Endodermal cell (in vitro differentiated cells): ENCODE measurements around the gene NEIL3. TPM values are rescaled to one million over a fixed set of nuclear protein-coding genes. Genes with fewer than 3 reads are reported as not detected.

Experiments
- DNase-seq: peaks from one replicate; pipeline ENCODE4 v3.0.0-alpha.2; 2017
- H3K27ac ChIP-seq: 2 replicates; pipeline ENCODE4 v1.5.1; 2013; ENCODE audit warnings: mild to moderate bottlenecking, low read depth, low read length, moderate library complexity
- H3K27me3 ChIP-seq: 2 replicates; pipeline ENCODE4 v1.6.1; 2013; ENCODE audit warnings: mild to moderate bottlenecking, low read length, moderate library complexity; ENCODE audit not compliant: insufficient read depth, control insufficient read depth, poor library complexity, severe bottlenecking
- H3K36me3 ChIP-seq: 2 replicates; pipeline ENCODE4 v1.7.0; 2013; ENCODE audit warnings: mild to moderate bottlenecking, low read length, moderate library complexity; ENCODE audit not compliant: control insufficient read depth, insufficient read depth
- H3K4me1 ChIP-seq: one replicate; pipeline ENCODE4 v1.7.0; 2013; ENCODE audit warnings: low read length; ENCODE audit not compliant: control insufficient read depth, insufficient read depth
- H3K4me3 ChIP-seq: 2 replicates; pipeline ENCODE4 v1.5.1; 2013; ENCODE audit warnings: mild to moderate bottlenecking, low read length, moderate library complexity
- H3K9ac ChIP-seq: 2 replicates; pipeline ENCODE4 v1.6.1; 2013; ENCODE audit warnings: mild to moderate bottlenecking, low read length, moderate library complexity; ENCODE audit not compliant: poor library complexity, severe bottlenecking; ENCODE audit errors: extremely low read depth
- H3K9me3 ChIP-seq: 2 replicates; pipeline ENCODE4 v1.6.1; 2013; ENCODE audit warnings: mild to moderate bottlenecking, low read length, moderate library complexity; ENCODE audit not compliant: control insufficient read depth
- H3K27ac Mint-ChIP-seq: 2 replicates; pipeline ENCODE4 v1.8.0; 2020; ENCODE audit warnings: mixed read lengths
- H3K27me3 Mint-ChIP-seq: 2 replicates; pipeline ENCODE4 v1.8.0; 2021; ENCODE audit warnings: mild to moderate bottlenecking, mixed read lengths; ENCODE audit not compliant: insufficient read depth
- H3K36me3 Mint-ChIP-seq: 2 replicates; pipeline ENCODE4 v1.8.0; 2020; ENCODE audit warnings: low read depth, mixed read lengths
- H3K4me1 Mint-ChIP-seq: 2 replicates; pipeline ENCODE4 v1.8.0; 2020; ENCODE audit warnings: mixed read lengths
- H3K4me3 Mint-ChIP-seq: 2 replicates; pipeline ENCODE4 v1.8.0; 2020; ENCODE audit warnings: mild to moderate bottlenecking, moderate library complexity, mixed read lengths
- H3K9me3 Mint-ChIP-seq: 2 replicates; pipeline ENCODE4 v1.8.0; 2020; ENCODE audit warnings: mild to moderate bottlenecking, mixed read lengths
- WGBS, 2 experiments: methylation state at CpG; one replicate each; pipeline versions ENCODE4 v1.1.5 to v1.1.7; 2013; ENCODE audit warnings: missing lambda C conversion rate in 2 of 2, mixed read lengths in 1 of 2; ENCODE audit not compliant: insufficient coverage in 1 of 2, insufficient read length in 1 of 2; 5-methylcytosine and 5-hydroxymethylcytosine counted together
- total RNA-seq, 2 donors: library from RNA; stranded (reverse); fragmentation: NEBNext Ultra II Directional in 1 of 2; extraction: Animal tissue kit (Norgen Biotek cat#: 25700) in 1 of 2; gene quantifications; 2 replicates in 1 of 2; 3 replicates in 1 of 2; pipeline ENCODE4 v1.2.1, GENCODE V29; 2021
- TF ChIP-seq, protein P1 (sequence below): fragments of 200-600 bp; sonication (generic); conservative IDR thresholded peaks from 2 replicates; pipeline ENCODE4 v1.5.0; 2021; ENCODE audit warnings: antibody characterized with exemption, mild to moderate bottlenecking

The NEIL3 gene
- total RNA-seq, 2 donors from 2014 or later: 9.1 to 15.1 TPM

GRCh38 chr4:177297785-177298391, 11.8 kb upstream of the NEIL3 start:
- H3K36me3 ChIP-seq: no peaks in the 10 kb centered on the region
- H3K4me1 ChIP-seq: no peaks in the 10 kb centered on the region
- peaks cover 3% of the 10 kb centered on the region for H3K36me3 Mint-ChIP-seq
- peak overlapping the region; percentile 29 for H3K4me3 ChIP-seq
- no peak for DNase-seq
- H3K4me3 Mint-ChIP-seq: no peak overlapping the region
- H3K27ac Mint-ChIP-seq: no peak overlapping the region
- no peaks in the 10 kb centered on the region for H3K4me1 Mint-ChIP-seq
- H3K9ac ChIP-seq: no peak overlapping the region
- peaks cover 12% of the 10 kb centered on the region for H3K9me3 ChIP-seq
- H3K27me3 ChIP-seq: no peaks in the 10 kb centered on the region
- H3K27me3 Mint-ChIP-seq: no peaks in the 10 kb centered on the region
- TF ChIP-seq, protein P1, sequence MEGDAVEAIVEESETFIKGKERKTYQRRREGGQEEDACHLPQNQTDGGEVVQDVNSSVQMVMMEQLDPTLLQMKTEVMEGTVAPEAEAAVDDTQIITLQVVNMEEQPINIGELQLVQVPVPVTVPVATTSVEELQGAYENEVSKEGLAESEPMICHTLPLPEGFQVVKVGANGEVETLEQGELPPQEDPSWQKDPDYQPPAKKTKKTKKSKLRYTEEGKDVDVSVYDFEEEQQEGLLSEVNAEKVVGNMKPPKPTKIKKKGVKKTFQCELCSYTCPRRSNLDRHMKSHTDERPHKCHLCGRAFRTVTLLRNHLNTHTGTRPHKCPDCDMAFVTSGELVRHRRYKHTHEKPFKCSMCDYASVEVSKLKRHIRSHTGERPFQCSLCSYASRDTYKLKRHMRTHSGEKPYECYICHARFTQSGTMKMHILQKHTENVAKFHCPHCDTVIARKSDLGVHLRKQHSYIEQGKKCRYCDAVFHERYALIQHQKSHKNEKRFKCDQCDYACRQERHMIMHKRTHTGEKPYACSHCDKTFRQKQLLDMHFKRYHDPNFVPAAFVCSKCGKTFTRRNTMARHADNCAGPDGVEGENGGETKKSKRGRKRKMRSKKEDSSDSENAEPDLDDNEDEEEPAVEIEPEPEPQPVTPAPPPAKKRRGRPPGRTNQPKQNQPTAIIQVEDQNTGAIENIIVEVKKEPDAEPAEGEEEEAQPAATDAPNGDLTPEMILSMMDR: no peak
- H3K27ac ChIP-seq: no peak overlapping the region
- peaks cover 19% of the 10 kb centered on the region for H3K9me3 Mint-ChIP-seq
- 93 to 100% methylated on average over 1 to 2 of the region's 2 CpGs for WGBS, 2 experiments

DNA sequence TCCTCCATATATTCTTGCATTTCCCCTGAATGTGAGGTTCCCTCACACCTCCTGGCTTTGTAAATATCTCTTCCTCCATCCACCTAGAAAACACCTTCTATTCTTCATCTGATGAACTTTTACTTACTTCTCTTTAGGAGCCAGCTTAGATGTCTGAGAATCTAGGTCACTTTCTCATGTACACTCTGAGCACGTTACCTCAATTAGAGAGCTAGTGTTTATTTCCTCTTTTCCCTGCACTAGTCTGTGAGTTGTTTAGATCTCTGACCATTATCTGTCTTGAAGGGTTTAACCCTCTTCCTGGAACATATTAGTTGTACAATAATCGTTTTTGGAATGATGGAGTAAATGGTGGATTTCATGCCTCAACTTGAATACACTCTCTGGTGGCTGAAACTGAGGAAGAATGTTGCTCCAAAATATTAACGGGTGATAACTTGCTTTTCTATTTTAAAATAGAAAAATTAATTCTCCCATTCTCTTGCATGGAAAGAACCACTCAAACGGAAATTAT, 8.5 kb upstream of the NEIL3 start:
- Histone ChIP-seq H3K9ac (no peak overlapping the region), H3K9me3 (peaks cover 12% of the 10 kb centered on the region), H3K27ac (no peak overlapping the region), H3K4me1 (no peaks in the 10 kb centered on the region), H3K36me3 (no peaks in the 10 kb centered on the region), H3K4me3 (no peak overlapping the region), H3K27me3 (no peaks in the 10 kb centered on the region)
- DNase-seq: no peak
- H3K9me3 Mint-ChIP-seq: peaks cover 19% of the 10 kb centered on the region
- H3K4me1 Mint-ChIP-seq: no peaks in the 10 kb centered on the region
- no peaks in the 10 kb centered on the region for H3K27me3 Mint-ChIP-seq
- peaks cover 3% of the 10 kb centered on the region for H3K36me3 Mint-ChIP-seq
- H3K27ac Mint-ChIP-seq: no peak overlapping the region
- 94% methylated on average over 2 to 4 of the region's 4 CpGs for WGBS, 2 experiments
- TF ChIP-seq, protein P1: no peak
- no peak overlapping the region for H3K4me3 Mint-ChIP-seq

GRCh38 chr4:177302371-177303100, 7.1 kb upstream of the NEIL3 start:
- no peaks in the 10 kb centered on the region for H3K36me3 ChIP-seq
- no peaks in the 10 kb centered on the region for H3K4me1 ChIP-seq
- H3K27ac Mint-ChIP-seq: no peak overlapping the region
- no peak overlapping the region for H3K4me3 ChIP-seq
- no peak overlapping the region for H3K9ac ChIP-seq
- WGBS, 2 experiments: 90 to 100% methylated on average over 1 to 4 of the region's 4 CpGs
- no peak overlapping the region for H3K27ac ChIP-seq
- H3K27me3 Mint-ChIP-seq: no peaks in the 10 kb centered on the region
- peaks cover 3% of the 10 kb centered on the region for H3K36me3 Mint-ChIP-seq
- no peaks in the 10 kb centered on the region for H3K27me3 ChIP-seq
- peaks cover 7% of the 10 kb centered on the region for H3K9me3 ChIP-seq
- H3K4me3 Mint-ChIP-seq: no peak overlapping the region
- TF ChIP-seq, protein P1: no peak
- no peaks in the 10 kb centered on the region for H3K4me1 Mint-ChIP-seq
- no peak for DNase-seq
- H3K9me3 Mint-ChIP-seq: peaks cover 11% of the 10 kb centered on the region
